Parathyroid adenoma (tissue), 2 donors: Measurements from ENCODE around the gene RERE.

Source experiments
- H2AFZ ChIP-seq: fragments of 300-600 bp; sonication (generic); one replicate; pipeline ENCODE4 v1.7.0; 2017; ENCODE audit warnings: antibody characterized with exemption, mild to moderate bottlenecking
- H3K27ac ChIP-seq: fragments of 300-600 bp; sonication (generic); one replicate; pipeline ENCODE4 v1.7.0; 2017
- H3K27me3 ChIP-seq: fragments of 300-600 bp; sonication (generic); one replicate; pipeline ENCODE4 v1.7.0; 2017; ENCODE audit warnings: low read length; ENCODE audit not compliant: control insufficient read depth, insufficient read depth
- H3K36me3 ChIP-seq: fragments of 300-600 bp; sonication (generic); one replicate; pipeline ENCODE4 v1.7.0; 2017; ENCODE audit warnings: low read length; ENCODE audit not compliant: control insufficient read depth, insufficient read depth
- H3K4me1 ChIP-seq: fragments of 300-600 bp; sonication (generic); one replicate; pipeline ENCODE4 v1.7.0; 2017; ENCODE audit warnings: control low read depth
- H3K4me2 ChIP-seq: fragments of 300-600 bp; sonication (generic); one replicate; pipeline ENCODE4 v1.7.0; 2017; ENCODE audit warnings: low read length
- H3K4me3 ChIP-seq: fragments of 300-600 bp; sonication (generic); one replicate; pipeline ENCODE4 v1.7.0; 2017; ENCODE audit warnings: low read depth, low read length
- H3K79me2 ChIP-seq: fragments of 300-600 bp; sonication (generic); one replicate; pipeline ENCODE4 v1.7.0; 2017; ENCODE audit warnings: control low read depth
- H3K9ac ChIP-seq: fragments of 300-600 bp; sonication (generic); one replicate; pipeline ENCODE4 v1.7.0; 2017; ENCODE audit warnings: mild to moderate bottlenecking
- H3K9me3 ChIP-seq: fragments of 300-600 bp; sonication (generic); one replicate; pipeline ENCODE4 v1.7.0; 2017; ENCODE audit warnings: low read length; ENCODE audit not compliant: control insufficient read depth
- TF ChIP-seq, protein P1 (sequence below): fragments of 300-600 bp; sonication (generic); IDR thresholded peaks from one replicate; pipeline ENCODE4 v1.7.0; 2017; ENCODE audit warnings: antibody characterized with exemption, mild to moderate bottlenecking
- donor health status: primary hyperparathyroidism.

RERE gene

DNA sequence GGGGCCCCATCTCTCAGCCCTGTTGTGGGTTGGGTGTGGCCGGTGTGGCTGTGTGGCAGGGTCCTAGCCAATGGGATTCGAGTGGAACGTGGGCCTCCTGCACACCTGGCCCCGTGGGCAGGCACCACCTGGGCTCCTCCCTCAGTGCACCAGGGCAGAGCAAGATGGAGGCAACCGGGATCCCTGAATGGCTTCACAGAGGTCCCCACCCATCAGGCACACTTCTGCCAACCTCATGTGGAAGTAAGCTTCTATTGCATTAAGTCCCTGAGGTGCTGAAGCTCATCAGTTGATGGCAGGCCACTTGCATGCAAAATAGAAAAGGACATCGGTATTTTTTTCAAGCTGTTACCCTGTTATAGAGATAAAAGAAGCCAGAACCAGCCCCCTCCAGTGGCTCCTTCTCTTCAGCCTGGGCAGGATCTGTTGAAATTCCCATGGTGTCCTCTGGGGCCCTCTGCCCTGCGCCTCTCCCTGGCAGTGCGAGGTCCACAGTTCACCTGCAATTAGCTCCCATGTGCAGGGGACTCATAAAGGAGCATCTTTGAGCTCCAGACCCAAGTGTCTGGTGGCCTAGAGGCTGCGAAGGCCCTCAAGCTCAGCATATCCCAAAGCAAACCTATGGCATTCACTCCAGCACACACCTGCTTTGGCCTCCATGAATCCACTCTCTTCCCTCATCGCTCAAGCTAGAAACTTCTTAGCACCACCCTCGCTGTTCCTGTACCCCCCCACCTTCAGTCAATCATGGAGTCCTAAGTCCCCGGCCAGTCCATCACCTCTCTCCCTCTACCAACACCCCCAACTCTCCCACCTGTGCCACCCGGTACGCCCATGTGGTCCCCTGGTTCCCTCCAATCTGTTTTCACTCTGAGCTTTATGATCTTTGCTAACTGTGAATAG lies 501.6 kb downstream of the RERE start:
- Histone ChIP-seq H3K9ac (no peak overlapping the region), H3K9me3 (no peaks in the 10 kb centered on the region), H3K27me3 (no peaks in the 10 kb centered on the region), H3K4me3 (no peak overlapping the region), H3K27ac (no peak overlapping the region), H2AFZ (no peak overlapping the region), H3K4me2 (no peak overlapping the region), H3K79me2 (no peaks in the 10 kb centered on the region), H3K4me1 (peaks cover 2% of the 10 kb centered on the region), H3K36me3 (no peaks in the 10 kb centered on the region)
- TF ChIP-seq, protein P1, sequence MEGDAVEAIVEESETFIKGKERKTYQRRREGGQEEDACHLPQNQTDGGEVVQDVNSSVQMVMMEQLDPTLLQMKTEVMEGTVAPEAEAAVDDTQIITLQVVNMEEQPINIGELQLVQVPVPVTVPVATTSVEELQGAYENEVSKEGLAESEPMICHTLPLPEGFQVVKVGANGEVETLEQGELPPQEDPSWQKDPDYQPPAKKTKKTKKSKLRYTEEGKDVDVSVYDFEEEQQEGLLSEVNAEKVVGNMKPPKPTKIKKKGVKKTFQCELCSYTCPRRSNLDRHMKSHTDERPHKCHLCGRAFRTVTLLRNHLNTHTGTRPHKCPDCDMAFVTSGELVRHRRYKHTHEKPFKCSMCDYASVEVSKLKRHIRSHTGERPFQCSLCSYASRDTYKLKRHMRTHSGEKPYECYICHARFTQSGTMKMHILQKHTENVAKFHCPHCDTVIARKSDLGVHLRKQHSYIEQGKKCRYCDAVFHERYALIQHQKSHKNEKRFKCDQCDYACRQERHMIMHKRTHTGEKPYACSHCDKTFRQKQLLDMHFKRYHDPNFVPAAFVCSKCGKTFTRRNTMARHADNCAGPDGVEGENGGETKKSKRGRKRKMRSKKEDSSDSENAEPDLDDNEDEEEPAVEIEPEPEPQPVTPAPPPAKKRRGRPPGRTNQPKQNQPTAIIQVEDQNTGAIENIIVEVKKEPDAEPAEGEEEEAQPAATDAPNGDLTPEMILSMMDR, result no peak

DNA sequence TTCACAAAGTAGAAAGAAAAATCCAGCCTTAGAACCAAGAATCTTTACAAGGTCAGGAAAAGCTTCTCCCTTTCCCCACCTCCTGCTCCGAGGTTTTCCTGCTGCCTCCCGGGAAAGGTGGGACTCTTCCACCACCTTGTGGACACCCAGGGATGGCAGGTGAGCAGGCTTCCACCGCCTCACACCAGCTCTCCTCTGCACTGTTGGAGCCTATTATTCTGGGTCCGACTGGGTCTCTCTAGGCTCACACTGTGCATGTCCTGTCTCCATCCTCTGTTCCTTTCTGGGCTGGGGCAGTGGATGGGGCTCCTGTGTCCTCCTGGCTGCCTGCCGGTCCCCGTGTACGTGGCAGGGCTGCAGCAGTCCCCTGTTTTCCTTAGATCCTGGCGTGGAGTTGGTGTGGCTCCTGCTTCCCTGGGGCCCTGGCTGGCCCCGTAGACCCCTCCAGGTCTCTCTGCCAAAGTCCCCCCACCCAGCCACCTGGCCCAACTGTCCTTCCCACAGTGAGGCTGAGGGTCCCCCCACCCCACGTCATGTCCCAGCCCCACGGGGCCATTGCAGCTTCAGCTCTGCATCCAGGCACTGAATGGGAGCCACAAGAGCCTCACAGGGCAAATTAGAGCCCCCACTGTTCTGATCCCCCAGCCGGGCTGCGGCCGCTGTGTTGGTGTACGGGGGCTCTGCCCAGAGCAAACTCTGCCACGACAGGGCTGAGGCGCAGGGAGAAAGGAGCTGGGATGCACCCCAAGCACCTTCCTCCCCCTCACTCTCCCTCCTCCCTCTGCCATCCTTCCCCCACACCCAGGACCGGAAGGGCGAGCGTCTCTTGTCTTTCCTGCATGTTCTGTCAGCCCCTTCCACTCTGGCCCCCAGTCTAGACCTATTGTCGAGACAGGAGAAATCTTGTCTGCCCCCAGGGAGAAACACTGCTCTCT lies 502.8 kb downstream of the RERE start:
- no peak overlapping the region for H3K27ac ChIP-seq
- H3K9ac ChIP-seq, result no peak overlapping the region
- H3K4me3 ChIP-seq, result no peak overlapping the region

GRCh38 chr1:8313231-8313630 lies 504.2 kb downstream of the RERE start:
- TF ChIP-seq, protein P1, result no peak
- Histone ChIP-seq H3K9ac (no peak overlapping the region), H3K36me3 (no peaks in the 10 kb centered on the region), H3K79me2 (no peaks in the 10 kb centered on the region), H3K9me3 (no peaks in the 10 kb centered on the region), H3K4me3 (no peak overlapping the region), H3K4me1 (peaks cover 2% of the 10 kb centered on the region), H2AFZ (no peak overlapping the region), H3K4me2 (no peak overlapping the region), H3K27ac (no peak overlapping the region), H3K27me3 (no peaks in the 10 kb centered on the region)

More for the DNA sequence above, 502.8 kb downstream of the RERE start:
- Histone ChIP-seq H3K79me2 (no peaks in the 10 kb centered on the region), H3K36me3 (no peaks in the 10 kb centered on the region), H3K4me1 (peaks cover 2% of the 10 kb centered on the region), H3K27me3 (no peaks in the 10 kb centered on the region), H3K4me2 (no peak overlapping the region), H2AFZ (peak overlapping the region; percentile 56), H3K9me3 (no peaks in the 10 kb centered on the region)
- TF ChIP-seq, protein P1, result peak; percentile 74

DNA sequence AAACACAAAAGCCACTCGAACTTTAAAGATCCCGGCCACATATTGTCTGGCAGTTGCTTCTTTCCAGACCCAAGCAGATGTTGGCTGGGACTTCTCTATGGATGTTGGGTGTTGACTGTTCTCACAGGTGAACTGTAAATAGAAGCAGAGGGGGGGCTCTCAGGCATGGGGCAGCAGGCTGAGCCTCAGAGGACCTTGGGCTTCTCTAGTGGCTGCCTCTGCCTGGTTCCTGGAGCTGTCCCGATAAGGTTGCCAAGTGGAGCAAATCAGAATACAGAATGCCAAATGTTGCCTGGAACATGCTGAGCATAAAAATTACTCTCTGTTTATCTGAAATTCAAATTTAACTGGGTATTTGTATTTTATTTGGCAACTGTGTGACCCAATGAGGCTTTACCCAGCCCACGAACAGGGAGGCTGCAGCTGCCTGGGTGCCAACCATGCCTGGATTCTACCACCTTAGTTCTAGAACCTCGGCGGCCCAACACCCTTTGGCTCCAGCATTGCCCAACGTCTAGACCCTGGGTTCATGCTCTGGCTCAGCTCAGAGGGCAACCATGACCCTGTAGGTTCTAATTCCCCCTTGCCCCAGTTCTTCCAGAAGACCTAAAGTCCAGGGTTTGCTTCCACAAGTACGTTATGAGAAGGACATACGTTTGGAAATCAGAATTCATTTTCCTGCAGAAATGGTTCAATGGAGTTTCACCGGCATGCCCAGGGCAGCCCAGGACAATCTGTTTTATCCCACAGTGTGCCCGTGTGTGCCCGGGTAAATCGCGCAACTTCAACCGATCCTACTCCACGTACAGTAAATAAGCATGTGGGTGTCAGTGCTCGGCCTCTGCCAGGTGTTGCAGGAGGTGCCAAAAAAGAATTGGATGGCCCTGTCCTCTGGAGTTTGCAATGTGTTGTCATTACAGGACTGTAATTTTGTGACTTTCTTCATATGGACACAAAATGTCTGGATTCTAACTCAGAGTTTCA lies 504.9 kb downstream of the RERE start:
- Histone ChIP-seq H2AFZ (no peak overlapping the region), H3K4me3 (no peak overlapping the region), H3K27me3 (no peaks in the 10 kb centered on the region), H3K9me3 (no peaks in the 10 kb centered on the region), H3K79me2 (no peaks in the 10 kb centered on the region), H3K4me1 (peaks cover 2% of the 10 kb centered on the region), H3K4me2 (no peak overlapping the region), H3K36me3 (no peaks in the 10 kb centered on the region), H3K27ac (no peak overlapping the region), H3K9ac (no peak overlapping the region)
- TF ChIP-seq, protein P1, result no peak
